Cerebellar cortex (tissue), 1 donor: ENCODE data around the gene DTNBP1.

Source experiments
- DNase-seq: peaks from one replicate; pipeline ENCODE4 v3.0.0-alpha.2; 2015; ENCODE audit warnings: low spot score

DTNBP1 gene

GRCh38 chr6:15531973-15532372 is 130.9 kb downstream of the DTNBP1 start:
- DNase-seq: no peak

- DNase-seq: no peak
Observed at GRCh38 chr6:15530411-15530810, 132.4 kb downstream of the DTNBP1 start.

- no peak for DNase-seq
Observed at GRCh38 chr6:15528870-15529269, 134.0 kb downstream of the DTNBP1 start.

GRCh38 chr6:15527838-15528617 is 134.8 kb downstream of the DTNBP1 start:
- DNase-seq: no peak

- DNase-seq: no peak
Observed at GRCh38 chr6:15526212-15526701, 136.6 kb downstream of the DTNBP1 start.

- DNase-seq: no peak
Observed at GRCh38 chr6:15524861-15525401, 137.9 kb downstream of the DTNBP1 start.

- no peak for DNase-seq
Observed at GRCh38 chr6:15523679-15524630, 138.9 kb downstream of the DTNBP1 start.

GRCh38 chr6:15522856-15523529 is 139.8 kb downstream of the DTNBP1 start:
- DNase-seq: no peak

GRCh38 chr6:15522427-15522826 is 140.4 kb downstream of the DTNBP1 start:
- no peak for DNase-seq

- DNase-seq: no peak
Observed at GRCh38 chr6:15522026-15522425, 140.8 kb downstream of the DTNBP1 start.

- no peak for DNase-seq
Observed at GRCh38 chr6:15521582-15521981, 141.2 kb downstream of the DTNBP1 start.

- no peak for DNase-seq
Observed at GRCh38 chr6:15520626-15521203, 142.1 kb downstream of the DTNBP1 start.

GRCh38 chr6:15519681-15520080 is 143.1 kb downstream of the DTNBP1 start:
- DNase-seq: no peak

GRCh38 chr6:15518878-15519277 is 143.9 kb downstream of the DTNBP1 start:
- no peak for DNase-seq

GRCh38 chr6:15518057-15518456 is 144.8 kb downstream of the DTNBP1 start:
- no peak for DNase-seq

- no peak for DNase-seq
Observed at GRCh38 chr6:15517600-15517999, 145.2 kb downstream of the DTNBP1 start.

GRCh38 chr6:15516923-15517560 is 145.8 kb downstream of the DTNBP1 start:
- DNase-seq: no peak

- no peak for DNase-seq
Observed at GRCh38 chr6:15516378-15516777, 146.4 kb downstream of the DTNBP1 start.

GRCh38 chr6:15515660-15516375 is 147.0 kb downstream of the DTNBP1 start:
- peak; percentile 77 for DNase-seq

- DNase-seq: no peak
Observed at GRCh38 chr6:15515226-15515625, 147.6 kb downstream of the DTNBP1 start.
